ENCODE results near the gene PITRM1.

Gene PITRM1

DNA sequence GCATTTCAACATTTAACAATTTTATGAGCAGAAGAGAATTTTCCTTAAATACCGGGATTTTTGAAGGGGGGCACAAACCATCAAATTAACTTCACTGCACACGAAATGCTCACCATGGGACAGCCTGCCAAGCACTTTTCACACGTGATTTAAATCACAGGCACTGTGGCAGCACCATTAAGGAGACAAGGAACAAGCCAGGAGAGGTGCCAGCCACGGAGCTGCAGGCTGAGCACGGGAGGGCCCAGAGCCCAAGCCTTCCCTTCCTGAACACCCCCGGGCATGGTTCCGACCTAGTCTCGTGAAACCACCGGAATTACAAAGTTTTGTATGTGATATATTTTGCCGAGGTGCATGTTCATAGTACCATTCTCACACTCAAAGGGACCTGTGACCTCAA lies 13.4 kb downstream of the PITRM1 start:
- no peak overlapping the region for H3K27ac ChIP-seq (ENCODE audit: low read length, poor library complexity, severe bottlenecking)
- no peak overlapping the region for H3K18ac ChIP-seq (ENCODE audit: low read depth in 1 of 2, low read length in 2 of 2)
- H3K4me1 ChIP-seq (ENCODE audit: control insufficient read depth, insufficient read depth, low read depth, low read length): no peaks in the 10 kb centered on the region
- 96% methylated on average over 6 of the region's 10 CpGs for WGBS
- no peak overlapping the region for H2BK5ac ChIP-seq (ENCODE audit: low read depth, low read length, poor library complexity, severe bottlenecking)
- H2BK12ac ChIP-seq (ENCODE audit: low read length in 2 of 2): no peak overlapping the region
- no peak overlapping the region for H3K14ac ChIP-seq (ENCODE audit: low read length in 2 of 2)
- H3K4ac ChIP-seq (ENCODE audit: low read depth in 1 of 2, low read length in 2 of 2): no peak overlapping the region
- no peaks in the 10 kb centered on the region for H3K27me3 ChIP-seq (ENCODE audit: control insufficient read depth in 1 of 2, insufficient read depth in 1 of 2, low read length in 2 of 2)
- no peak overlapping the region for H4K8ac ChIP-seq (ENCODE audit: low read length)
- peaks cover 40% of the 10 kb centered on the region for H3K79me1 ChIP-seq (replicated peaks; ENCODE audit: low read length, poor library complexity, severe bottlenecking)
- H3K9me3 ChIP-seq (ENCODE audit: control insufficient read depth, low read length): no peaks in the 10 kb centered on the region
- H3K23ac ChIP-seq (ENCODE audit: low read length in 2 of 2): no peak overlapping the region
- no peak overlapping the region for H2BK120ac ChIP-seq (ENCODE audit: low read depth, low read length)
- no peak overlapping the region for H2BK15ac ChIP-seq (ENCODE audit: low read depth, poor library complexity, severe bottlenecking)
- H3K4me3 ChIP-seq (ENCODE audit: insufficient read depth in 1 of 2, low read depth in 1 of 2, low read length in 2 of 2): no peak overlapping the region
- H3K4me2 ChIP-seq (ENCODE audit: low read length, poor library complexity, severe bottlenecking): no peak overlapping the region
- H4K91ac ChIP-seq (ENCODE audit: low read length): no peak overlapping the region
- no peak overlapping the region for H2AFZ ChIP-seq (ENCODE audit: low read depth, low read length)
- DNase-seq: no peak
- H2AK5ac ChIP-seq (ENCODE audit: low read length, severe bottlenecking): no peak overlapping the region
- peaks cover 54 to 99% of the 10 kb centered on the region in 2 experiments for H3K36me3 ChIP-seq (ENCODE audit: control insufficient read depth in 1 of 2, insufficient read depth in 2 of 2, low read depth in 1 of 2, low read length in 2 of 2)
- H3K9ac ChIP-seq (ENCODE audit: low read length): no peak overlapping the region

GRCh38 chr10:3154666-3155065 lies 17.9 kb downstream of the PITRM1 start:
- Histone ChIP-seq H3K9me3 (ENCODE audit: control insufficient read depth, low read length) (no peaks in the 10 kb centered on the region), H3K27me3 (ENCODE audit: control insufficient read depth in 1 of 2, insufficient read depth in 1 of 2, low read length in 2 of 2) (no peaks in the 10 kb centered on the region), H3K79me1 (replicated peaks; ENCODE audit: low read length, poor library complexity, severe bottlenecking) (peaks cover 41% of the 10 kb centered on the region), H3K36me3 (ENCODE audit: control insufficient read depth in 1 of 2, insufficient read depth in 2 of 2, low read depth in 1 of 2, low read length in 2 of 2) (peaks cover 52 to 100% of the 10 kb centered on the region in 2 experiments), H2BK12ac (ENCODE audit: low read length in 2 of 2) (no peak overlapping the region), H3K4me3 (ENCODE audit: insufficient read depth in 1 of 2, low read depth in 1 of 2, low read length in 2 of 2) (no peak overlapping the region), H2BK15ac (ENCODE audit: low read depth, poor library complexity, severe bottlenecking) (no peak overlapping the region), H3K4me1 (ENCODE audit: control insufficient read depth, insufficient read depth, low read depth, low read length) (peaks cover 5% of the 10 kb centered on the region), H4K91ac (ENCODE audit: low read length) (no peak overlapping the region), H2AK5ac (ENCODE audit: low read length, severe bottlenecking) (no peak overlapping the region), H2BK120ac (ENCODE audit: low read depth, low read length) (no peak overlapping the region), H3K18ac (ENCODE audit: low read depth in 1 of 2, low read length in 2 of 2) (no peak overlapping the region), H3K9ac (ENCODE audit: low read length) (no peak overlapping the region), H4K8ac (ENCODE audit: low read length) (no peak overlapping the region), H3K4ac (ENCODE audit: low read depth in 1 of 2, low read length in 2 of 2) (no peak overlapping the region), H3K4me2 (ENCODE audit: low read length, poor library complexity, severe bottlenecking) (no peak overlapping the region), H3K27ac (ENCODE audit: low read length, poor library complexity, severe bottlenecking) (no peak overlapping the region), H2BK5ac (ENCODE audit: low read depth, low read length, poor library complexity, severe bottlenecking) (no peak overlapping the region), H3K23ac (ENCODE audit: low read length in 2 of 2) (no peak overlapping the region), H2AFZ (ENCODE audit: low read depth, low read length) (no peak overlapping the region), H3K14ac (ENCODE audit: low read length in 2 of 2) (no peak overlapping the region)
- WGBS: 98% methylated on average over 10 of the region's 10 CpGs
- DNase-seq: no peak

GRCh38 chr10:3152566-3152935 lies 20.0 kb downstream of the PITRM1 start:
- Histone ChIP-seq H4K91ac (ENCODE audit: low read length) (no peak overlapping the region), H3K14ac (ENCODE audit: low read length in 2 of 2) (no peak overlapping the region), H2AFZ (ENCODE audit: low read depth, low read length) (no peak overlapping the region), H3K36me3 (ENCODE audit: control insufficient read depth in 1 of 2, insufficient read depth in 2 of 2, low read depth in 1 of 2, low read length in 2 of 2) (peaks cover 59 to 100% of the 10 kb centered on the region in 2 experiments), H3K4ac (ENCODE audit: low read depth in 1 of 2, low read length in 2 of 2) (no peak overlapping the region), H2AK5ac (ENCODE audit: low read length, severe bottlenecking) (no peak overlapping the region), H2BK15ac (ENCODE audit: low read depth, poor library complexity, severe bottlenecking) (no peak overlapping the region), H3K4me1 (ENCODE audit: control insufficient read depth, insufficient read depth, low read depth, low read length) (peaks cover 5% of the 10 kb centered on the region), H3K23ac (ENCODE audit: low read length in 2 of 2) (no peak overlapping the region), H3K9ac (ENCODE audit: low read length) (no peak overlapping the region), H3K4me2 (ENCODE audit: low read length, poor library complexity, severe bottlenecking) (no peak overlapping the region), H2BK120ac (ENCODE audit: low read depth, low read length) (no peak overlapping the region), H4K8ac (ENCODE audit: low read length) (no peak overlapping the region), H2BK5ac (ENCODE audit: low read depth, low read length, poor library complexity, severe bottlenecking) (no peak overlapping the region), H2BK12ac (ENCODE audit: low read length in 2 of 2) (no peak overlapping the region), H3K27ac (ENCODE audit: low read length, poor library complexity, severe bottlenecking) (no peak overlapping the region), H3K18ac (ENCODE audit: low read depth in 1 of 2, low read length in 2 of 2) (no peak overlapping the region), H3K9me3 (ENCODE audit: control insufficient read depth, low read length) (no peaks in the 10 kb centered on the region), H3K79me1 (replicated peaks; ENCODE audit: low read length, poor library complexity, severe bottlenecking) (peaks cover 40% of the 10 kb centered on the region), H3K4me3 (ENCODE audit: insufficient read depth in 1 of 2, low read depth in 1 of 2, low read length in 2 of 2) (no peak overlapping the region), H3K27me3 (ENCODE audit: control insufficient read depth in 1 of 2, insufficient read depth in 1 of 2, low read length in 2 of 2) (no peaks in the 10 kb centered on the region)
- 86% methylated on average over 9 of the region's 9 CpGs for WGBS
- DNase-seq: no peak

- no peak for DNase-seq
- Histone ChIP-seq H3K4me1 (ENCODE audit: control insufficient read depth, insufficient read depth, low read depth, low read length) (peaks cover 5% of the 10 kb centered on the region), H2BK12ac (ENCODE audit: low read length in 2 of 2) (no peak overlapping the region), H2AK5ac (ENCODE audit: low read length, severe bottlenecking) (no peak overlapping the region), H3K23ac (ENCODE audit: low read length in 2 of 2) (no peak overlapping the region), H4K91ac (ENCODE audit: low read length) (no peak overlapping the region), H2BK5ac (ENCODE audit: low read depth, low read length, poor library complexity, severe bottlenecking) (no peak overlapping the region), H3K9me3 (ENCODE audit: control insufficient read depth, low read length) (no peaks in the 10 kb centered on the region), H2BK120ac (ENCODE audit: low read depth, low read length) (no peak overlapping the region), H3K4ac (ENCODE audit: low read depth in 1 of 2, low read length in 2 of 2) (no peak overlapping the region), H2BK15ac (ENCODE audit: low read depth, poor library complexity, severe bottlenecking) (no peak overlapping the region), H3K4me2 (ENCODE audit: low read length, poor library complexity, severe bottlenecking) (no peak overlapping the region), H3K14ac (ENCODE audit: low read length in 2 of 2) (no peak overlapping the region), H3K27me3 (ENCODE audit: control insufficient read depth in 1 of 2, insufficient read depth in 1 of 2, low read length in 2 of 2) (no peaks in the 10 kb centered on the region), H3K27ac (ENCODE audit: low read length, poor library complexity, severe bottlenecking) (no peak overlapping the region), H3K9ac (ENCODE audit: low read length) (no peak overlapping the region), H3K18ac (ENCODE audit: low read depth in 1 of 2, low read length in 2 of 2) (no peak overlapping the region), H3K4me3 (ENCODE audit: insufficient read depth in 1 of 2, low read depth in 1 of 2, low read length in 2 of 2) (no peak overlapping the region), H2AFZ (ENCODE audit: low read depth, low read length) (no peak overlapping the region), H3K36me3 (ENCODE audit: control insufficient read depth in 1 of 2, insufficient read depth in 2 of 2, low read depth in 1 of 2, low read length in 2 of 2) (peaks cover 62 to 100% of the 10 kb centered on the region in 2 experiments), H4K8ac (ENCODE audit: low read length) (peak overlapping the region; percentile 19), H3K79me1 (replicated peaks; ENCODE audit: low read length, poor library complexity, severe bottlenecking) (peaks cover 44% of the 10 kb centered on the region)
- WGBS: 96% methylated on average over 13 of the region's 13 CpGs
These were observed 20.6 kb downstream of the PITRM1 start for GRCh38 chr10:3151889-3152565.
